HG02678 (cell line): ENCODE results near the gene CUL1.

ENCODE experiments used
- ATAC-seq: cut with Tn5 transposase; IDR thresholded peaks from one replicate; pipeline ENCODE4 v1.9.1; 2021; ENCODE audit warnings: mild to moderate bottlenecking, moderate library complexity; ENCODE audit not compliant: unreplicated experiment

The CUL1 gene

DNA sequence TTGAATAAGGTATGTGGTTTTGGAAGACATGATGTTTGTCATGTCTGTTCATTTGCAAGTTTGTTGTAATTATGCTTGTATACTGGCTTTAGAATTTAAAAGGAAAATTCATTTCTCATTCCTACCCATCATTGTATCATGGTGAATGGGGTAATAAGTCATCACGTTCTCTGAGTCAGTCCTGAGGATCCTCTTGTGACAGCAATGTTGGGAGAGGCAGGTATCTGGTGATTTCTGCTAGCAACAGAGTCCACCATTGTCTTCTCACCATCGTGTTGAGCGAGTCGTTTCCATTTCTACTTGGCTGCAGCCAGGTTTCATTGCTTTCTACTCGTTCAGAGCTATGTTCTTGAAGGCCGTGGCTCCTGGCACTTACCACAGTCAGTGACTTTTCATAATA lies 16.3 kb downstream of the CUL1 start:
- no peak for ATAC-seq

- ATAC-seq = no peak
Observed at GRCh38 chr7:148717266-148717793, 18.6 kb downstream of the CUL1 start.

DNA sequence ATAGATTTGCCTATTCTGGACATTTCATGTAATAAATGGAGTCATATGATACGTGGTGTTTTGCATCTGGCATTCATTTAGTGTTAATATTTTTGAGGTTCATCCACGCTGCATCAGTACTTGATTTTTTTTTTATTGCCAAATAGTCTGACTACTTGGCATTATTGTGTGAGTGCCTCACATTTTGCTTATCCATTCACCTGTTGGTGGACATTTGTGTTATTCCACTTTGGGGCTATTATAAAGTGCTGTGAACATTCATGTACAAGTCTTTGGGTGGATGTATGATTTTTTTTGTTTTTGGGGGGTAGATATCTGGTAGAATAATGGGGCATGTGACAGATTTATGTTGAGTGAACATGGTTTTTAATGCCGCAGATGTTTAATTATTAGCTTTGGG lies 19.7 kb downstream of the CUL1 start:
- no peak for ATAC-seq

GRCh38 chr7:148719753-148720152 lies 21.1 kb downstream of the CUL1 start:
- ATAC-seq = no peak

GRCh38 chr7:148720472-148720871 lies 21.8 kb downstream of the CUL1 start:
- no peak for ATAC-seq

DNA sequence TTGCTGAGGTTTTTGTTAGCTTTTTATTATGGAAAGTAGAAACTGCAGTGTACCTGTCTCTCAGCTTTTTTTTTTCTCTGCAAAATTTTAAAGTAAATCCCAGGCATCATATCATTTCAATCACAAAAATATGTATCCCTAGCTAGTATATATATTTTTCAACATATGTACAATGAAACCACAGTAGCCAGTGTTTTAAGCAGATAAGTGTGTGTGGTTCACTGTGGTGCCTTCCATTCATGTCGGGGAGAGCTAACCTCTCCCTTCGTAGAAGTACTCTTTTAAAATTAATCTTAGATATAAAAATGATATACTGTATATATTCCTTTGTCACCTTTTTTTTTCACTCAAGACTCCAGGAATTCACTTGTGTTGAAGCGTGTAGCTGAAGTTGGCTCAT lies 22.7 kb downstream of the CUL1 start:
- ATAC-seq = no peak

DNA sequence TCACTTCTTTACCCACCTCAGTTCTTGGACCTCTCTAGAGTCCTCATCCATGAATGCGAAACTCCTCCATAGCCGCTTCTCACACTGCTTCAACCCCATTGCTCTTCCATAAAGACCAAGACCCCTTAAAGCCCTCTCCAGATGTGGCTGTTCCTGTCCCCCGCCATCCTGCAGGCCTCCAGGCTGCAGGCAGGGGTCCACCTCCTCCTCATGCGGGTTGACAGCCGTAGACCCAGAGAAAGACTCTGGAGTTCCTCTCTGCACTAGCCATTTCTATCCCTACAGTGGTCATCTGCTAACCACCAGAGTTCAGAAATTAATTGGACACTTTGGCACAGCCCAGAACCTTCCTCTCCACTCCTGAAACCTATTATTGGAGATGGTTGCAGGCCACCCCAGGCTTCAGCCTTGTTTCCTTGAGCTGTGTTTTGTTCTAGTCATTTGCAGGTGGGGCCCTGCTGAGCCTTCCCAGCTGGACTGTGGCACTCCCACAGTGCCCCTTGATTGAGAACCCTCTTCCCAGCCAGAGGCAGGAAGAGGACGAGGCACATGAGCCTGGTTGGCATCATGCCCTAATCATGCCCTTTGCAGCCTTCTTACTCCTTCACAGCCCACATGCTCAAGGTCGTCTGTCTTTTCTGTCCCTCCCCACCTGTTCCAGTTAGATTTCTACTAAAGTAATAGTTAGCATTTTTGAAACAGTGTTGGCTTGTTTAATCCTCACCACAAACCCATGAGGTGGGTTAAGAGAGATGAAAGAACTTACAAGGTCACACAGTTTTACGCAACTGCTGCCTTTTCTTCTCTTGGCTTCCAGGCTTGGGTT lies 23.9 kb downstream of the CUL1 start:
- no peak for ATAC-seq

- no peak for ATAC-seq
Observed at GRCh38 chr7:148723166-148723559, 24.5 kb downstream of the CUL1 start.

- ATAC-seq = no peak
Observed at GRCh38 chr7:148723846-148724245, 25.1 kb downstream of the CUL1 start.

DNA sequence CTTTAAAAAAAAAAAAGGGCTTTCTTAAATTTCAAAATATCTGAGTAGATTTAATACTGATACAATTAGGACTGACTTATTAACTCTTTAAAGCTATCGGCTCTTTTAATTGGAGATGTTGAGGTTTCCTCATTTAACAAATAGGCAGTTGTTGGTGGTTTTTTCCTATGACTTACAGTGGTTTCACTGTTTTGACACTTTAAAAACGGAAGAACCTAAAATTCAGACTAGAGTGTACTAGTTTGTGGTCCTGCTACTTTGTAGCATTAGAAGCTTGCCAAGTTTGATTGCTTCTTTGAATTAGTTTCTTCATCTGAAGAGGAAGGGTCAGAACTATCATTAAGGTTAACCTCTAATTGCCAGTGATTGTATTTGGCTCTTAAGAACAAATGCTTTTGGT lies 27.7 kb downstream of the CUL1 start:
- ATAC-seq = no peak

DNA sequence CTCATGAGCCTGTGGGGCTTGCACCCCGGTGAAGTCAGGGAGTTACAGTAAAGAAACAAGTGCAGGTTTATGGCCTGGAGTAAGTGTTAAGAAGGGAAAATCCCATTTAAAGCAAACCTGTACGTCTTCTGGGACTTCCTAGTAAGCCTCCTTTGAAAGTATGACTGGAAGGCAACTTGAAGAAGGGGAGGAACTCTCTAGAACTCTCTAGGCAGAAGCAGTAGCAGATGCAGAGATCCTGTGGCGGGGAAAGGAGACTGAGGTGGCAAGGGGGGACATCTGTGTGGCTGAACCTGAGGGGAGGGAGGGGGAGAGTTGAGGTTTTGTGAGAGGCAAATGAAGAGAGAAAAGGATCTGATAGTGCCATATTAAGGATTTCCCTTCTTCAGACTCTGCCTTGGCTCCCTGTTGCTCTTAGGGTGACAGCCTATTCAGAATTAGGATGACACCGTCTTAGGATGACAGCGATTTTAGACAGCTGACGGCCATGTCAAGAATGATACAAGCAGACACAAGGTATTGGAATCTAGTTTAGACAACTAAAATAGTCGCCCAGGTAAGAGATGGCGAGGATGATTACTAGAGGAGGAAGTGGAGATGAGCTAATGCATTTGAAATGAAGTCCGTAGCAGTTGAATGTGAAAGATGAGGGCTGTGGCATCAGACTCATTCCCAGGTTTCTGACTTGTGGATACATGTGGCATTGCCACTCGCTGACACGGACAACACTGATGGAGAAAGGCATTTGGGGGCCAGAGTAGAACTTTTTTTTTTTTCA lies 29.0 kb downstream of the CUL1 start:
- ATAC-seq = no peak

DNA sequence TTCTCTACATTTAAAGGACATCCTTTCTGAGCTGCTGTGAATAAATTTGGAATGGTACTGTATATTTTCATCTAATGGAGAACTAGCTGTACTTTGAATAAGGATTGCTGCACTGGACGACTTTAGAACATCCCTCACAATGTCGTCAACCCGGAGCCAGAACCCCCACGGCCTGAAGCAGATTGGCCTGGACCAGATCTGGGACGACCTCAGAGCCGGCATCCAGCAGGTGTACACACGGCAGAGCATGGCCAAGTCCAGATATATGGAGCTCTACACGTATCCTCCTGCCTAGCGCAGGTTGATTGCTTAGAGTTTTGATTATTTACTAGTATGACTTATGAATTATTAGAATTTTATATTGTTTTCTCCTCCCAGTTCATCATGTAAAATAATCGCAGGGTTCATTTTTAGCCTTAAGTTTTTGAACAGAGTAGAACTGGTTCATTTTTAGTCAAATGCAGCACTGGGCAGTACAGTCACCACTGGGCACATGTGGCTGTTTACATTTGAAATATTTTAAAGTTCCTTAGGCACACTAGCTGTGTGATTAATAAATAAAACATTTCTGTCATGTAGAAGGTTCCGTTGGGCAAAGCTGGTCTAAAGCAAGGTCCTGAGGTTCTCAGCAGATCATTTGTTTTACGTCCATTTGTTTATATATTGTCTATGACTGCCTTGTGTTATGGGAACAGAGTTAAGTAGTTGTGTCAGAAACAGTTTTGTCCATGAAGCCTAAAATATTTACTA lies 31.5 kb downstream of the CUL1 start:
- ATAC-seq = no peak

- no peak for ATAC-seq
Observed at GRCh38 chr7:148732862-148733261, 34.2 kb downstream of the CUL1 start.

- no peak for ATAC-seq
Observed at GRCh38 chr7:148733496-148733895, 34.8 kb downstream of the CUL1 start.

- ATAC-seq = no peak
Observed at GRCh38 chr7:148735141-148735540, 36.4 kb downstream of the CUL1 start.

DNA sequence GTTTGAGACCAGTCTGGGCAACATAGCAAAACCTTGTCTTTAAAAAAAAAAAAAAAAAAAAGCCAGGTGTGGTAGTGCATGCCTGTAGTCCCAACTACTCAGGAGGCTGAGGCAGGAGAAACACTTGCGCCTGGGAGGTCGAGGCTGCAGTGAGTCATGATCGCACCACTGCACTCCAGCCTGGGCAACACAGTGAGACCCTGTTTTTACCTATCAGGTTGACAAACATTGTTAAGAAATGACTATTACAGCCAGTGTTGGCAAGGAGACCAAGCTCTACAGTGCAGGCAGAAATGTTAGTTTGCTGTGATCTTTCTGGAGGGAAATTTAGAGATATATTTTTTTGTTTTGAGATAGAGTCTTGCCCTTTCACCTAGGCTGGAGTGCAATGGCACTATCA lies 37.3 kb downstream of the CUL1 start:
- no peak for ATAC-seq

- no peak for ATAC-seq
Observed at GRCh38 chr7:148738737-148739535, 40.2 kb downstream of the CUL1 start.

DNA sequence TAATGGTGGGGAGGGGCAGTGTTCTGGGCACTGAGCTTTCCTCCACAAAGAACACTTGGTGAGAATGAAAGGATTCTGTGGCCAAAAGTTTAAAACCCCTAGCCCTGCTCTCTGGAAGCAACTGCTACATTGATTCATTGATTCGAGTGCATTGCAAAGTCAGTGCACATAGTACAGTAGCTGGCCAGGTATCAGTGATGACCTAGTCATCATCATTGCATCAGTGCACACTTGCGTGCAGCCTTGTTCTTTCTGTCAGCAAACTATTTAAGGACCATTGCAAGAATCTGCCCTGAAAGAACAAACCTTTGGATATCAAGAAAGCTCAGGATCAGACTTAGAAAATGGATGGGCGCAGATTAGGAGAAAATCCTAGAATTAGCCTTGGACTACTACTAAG lies 47.4 kb downstream of the CUL1 start:
- no peak for ATAC-seq

- ATAC-seq = no peak
Observed at GRCh38 chr7:148747274-148747673, 48.6 kb downstream of the CUL1 start.
